GM18951 (cell line): Measurements from ENCODE around the gene SIPA1L2.

Experiments used
- POLR2A ChIP-seq: IDR thresholded peaks from 4 replicates; pipeline ENCODE4 v1.6.1; 2011; ENCODE audit warnings: mild to moderate bottlenecking; ENCODE audit not compliant: insufficient read length, insufficient read depth; ENCODE audit errors: extremely low read depth
- in situ Hi-C: fragments of 300-500 bp; cut with MboI; formaldehyde crosslinking; loops from one replicate; pipeline ENCODE4 v1.12.0; 2022; ENCODE audit warnings: low sequenced_read_pairs, mixed read lengths, inconsistent platforms; ENCODE audit not compliant: unreplicated experiment

The SIPA1L2 gene, protein sequence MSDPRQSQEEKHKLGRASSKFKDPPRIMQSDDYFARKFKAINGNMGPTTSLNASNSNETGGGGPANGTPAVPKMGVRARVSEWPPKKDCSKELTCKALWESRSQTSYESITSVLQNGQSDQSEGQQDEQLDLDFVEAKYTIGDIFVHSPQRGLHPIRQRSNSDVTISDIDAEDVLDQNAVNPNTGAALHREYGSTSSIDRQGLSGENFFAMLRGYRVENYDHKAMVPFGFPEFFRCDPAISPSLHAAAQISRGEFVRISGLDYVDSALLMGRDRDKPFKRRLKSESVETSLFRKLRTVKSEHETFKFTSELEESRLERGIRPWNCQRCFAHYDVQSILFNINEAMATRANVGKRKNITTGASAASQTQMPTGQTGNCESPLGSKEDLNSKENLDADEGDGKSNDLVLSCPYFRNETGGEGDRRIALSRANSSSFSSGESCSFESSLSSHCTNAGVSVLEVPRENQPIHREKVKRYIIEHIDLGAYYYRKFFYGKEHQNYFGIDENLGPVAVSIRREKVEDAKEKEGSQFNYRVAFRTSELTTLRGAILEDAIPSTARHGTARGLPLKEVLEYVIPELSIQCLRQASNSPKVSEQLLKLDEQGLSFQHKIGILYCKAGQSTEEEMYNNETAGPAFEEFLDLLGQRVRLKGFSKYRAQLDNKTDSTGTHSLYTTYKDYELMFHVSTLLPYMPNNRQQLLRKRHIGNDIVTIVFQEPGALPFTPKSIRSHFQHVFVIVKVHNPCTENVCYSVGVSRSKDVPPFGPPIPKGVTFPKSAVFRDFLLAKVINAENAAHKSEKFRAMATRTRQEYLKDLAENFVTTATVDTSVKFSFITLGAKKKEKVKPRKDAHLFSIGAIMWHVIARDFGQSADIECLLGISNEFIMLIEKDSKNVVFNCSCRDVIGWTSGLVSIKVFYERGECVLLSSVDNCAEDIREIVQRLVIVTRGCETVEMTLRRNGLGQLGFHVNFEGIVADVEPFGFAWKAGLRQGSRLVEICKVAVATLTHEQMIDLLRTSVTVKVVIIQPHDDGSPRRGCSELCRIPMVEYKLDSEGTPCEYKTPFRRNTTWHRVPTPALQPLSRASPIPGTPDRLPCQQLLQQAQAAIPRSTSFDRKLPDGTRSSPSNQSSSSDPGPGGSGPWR (N-terminal part only)

DNA sequence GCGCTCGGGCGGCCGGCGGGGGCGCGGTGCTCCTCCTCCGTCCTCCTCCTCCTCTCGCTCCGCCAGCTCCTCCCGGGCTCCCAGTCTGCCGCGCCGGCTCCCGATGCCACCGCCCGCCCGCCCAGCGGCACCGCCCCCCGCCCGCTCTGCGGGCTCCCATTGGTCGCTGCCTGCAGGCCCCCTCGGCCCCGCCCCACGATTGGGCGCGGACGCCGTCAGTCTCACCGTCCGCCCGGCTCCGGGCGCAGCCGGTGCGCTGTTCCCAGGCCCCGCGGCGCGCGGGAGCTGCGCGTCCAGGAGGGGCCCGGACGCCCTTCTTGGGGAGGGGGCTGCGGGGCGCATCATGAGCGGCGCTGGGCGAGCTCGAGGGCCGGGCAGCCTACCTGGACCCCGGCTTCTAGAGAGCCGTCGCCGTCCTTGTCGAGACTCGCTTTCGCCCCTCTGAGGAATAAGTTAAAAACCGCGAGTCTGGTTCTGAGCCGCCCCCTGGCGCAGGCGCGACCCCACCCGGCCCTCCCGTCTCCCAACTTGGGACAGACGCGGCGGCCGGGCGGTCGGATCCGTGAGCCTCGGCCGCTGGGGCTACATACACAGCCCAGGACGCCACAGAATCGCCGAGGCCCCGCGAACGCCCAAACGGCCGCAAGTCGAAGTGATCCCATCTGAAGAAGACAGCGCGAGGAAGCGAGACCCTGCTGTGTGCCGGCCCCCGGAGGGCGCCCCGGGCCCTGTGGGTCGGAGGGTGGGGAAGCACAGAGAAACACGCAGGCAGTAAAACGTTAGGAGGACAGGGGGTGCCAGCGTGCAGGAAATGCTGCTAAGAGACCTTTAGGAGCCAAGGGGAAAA is at the start of gene SIPA1L2:
Gene SIPA1L2, minus strand, starts transcription at position 87 of the 847 bp plus-strand sequence. CDS start 114,794 bp downstream, outside the sequence.
- in situ Hi-C loops, result loop anchor here (10.0 kb wide), 1 partner anchor 605 kb away; no protein-coding TSS in a partner anchor
- no peak for TF ChIP-seq POLR2A

DNA sequence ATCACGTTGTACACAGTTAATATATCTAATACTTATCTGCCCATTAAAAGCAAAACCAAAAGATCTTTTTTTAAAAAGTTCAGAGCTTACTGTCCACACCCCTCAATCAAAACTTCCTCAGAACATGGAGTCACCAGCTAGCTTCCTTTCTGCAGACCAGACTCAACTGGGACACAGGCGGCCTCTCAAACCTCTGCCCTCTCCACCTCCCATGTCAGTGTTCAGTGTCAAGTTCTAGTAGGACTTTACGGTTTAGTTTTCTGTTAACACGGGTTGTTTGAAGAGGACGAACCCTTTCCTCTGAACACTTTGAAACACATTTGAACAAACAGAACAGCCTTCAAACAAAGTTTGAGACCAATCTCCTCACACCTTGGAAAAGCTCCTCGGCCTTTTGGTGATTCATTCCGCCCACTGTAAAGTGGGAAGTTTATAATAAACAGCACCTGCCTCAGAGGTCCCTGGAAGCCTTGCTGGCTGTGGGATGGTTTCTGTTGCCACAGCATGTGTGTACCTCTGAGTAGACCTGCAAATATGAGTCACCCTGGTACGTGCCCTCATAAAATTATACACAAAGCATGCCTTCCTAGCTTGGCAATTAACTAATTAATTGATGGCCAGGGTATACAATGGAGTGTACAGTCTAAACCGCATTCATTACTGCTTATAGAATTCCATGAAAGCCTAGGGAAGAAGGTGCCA is 48.4 kb upstream of the SIPA1L2 start:
- in situ Hi-C loops, result no loop called here

DNA sequence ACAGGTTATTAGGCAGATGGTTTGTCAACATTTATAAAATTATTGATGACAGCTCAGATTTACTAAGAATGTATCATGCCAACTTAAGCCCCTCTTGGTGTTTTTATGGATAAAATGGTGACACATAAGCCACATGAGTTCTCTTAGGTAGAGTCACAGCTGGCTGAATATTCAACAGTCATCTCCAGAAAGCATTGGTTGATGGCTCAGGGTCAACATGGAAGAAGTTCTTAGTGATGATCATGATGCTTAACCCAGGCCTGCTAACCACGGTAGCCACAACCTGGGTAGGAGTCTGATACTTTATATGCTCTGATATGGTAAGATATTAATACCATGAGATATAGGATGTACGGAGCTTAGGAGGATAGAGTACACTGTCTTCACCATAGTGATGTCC is 46.4 kb upstream of the SIPA1L2 start:
- TF ChIP-seq POLR2A, result no peak

More for the DNA sequence above, 48.4 kb upstream of the SIPA1L2 start:
- no peak for TF ChIP-seq POLR2A

DNA sequence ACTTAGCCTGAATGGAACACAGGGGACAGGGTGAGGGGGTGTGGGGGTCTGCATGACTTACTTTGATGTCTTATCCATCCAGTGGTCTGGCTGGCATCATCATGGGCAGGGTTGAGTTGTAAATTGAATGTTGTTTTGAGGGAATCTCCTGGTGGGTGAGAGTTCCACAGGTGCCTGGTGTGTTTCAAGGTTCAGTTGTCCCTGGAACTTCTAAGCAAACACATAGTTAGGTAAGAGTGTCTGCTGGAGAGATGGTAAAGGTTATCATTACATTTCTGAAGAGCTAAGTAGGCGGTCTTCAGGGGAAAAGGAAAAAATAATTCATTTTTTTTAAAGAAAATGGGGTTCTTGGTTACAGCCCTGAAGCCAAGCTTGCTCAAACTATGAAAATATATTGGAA is 46.0 kb upstream of the SIPA1L2 start:
- in situ Hi-C loops, result no loop called here
- TF ChIP-seq POLR2A, result no peak

More for the DNA sequence above, 46.4 kb upstream of the SIPA1L2 start:
- in situ Hi-C loops, result no loop called here

DNA sequence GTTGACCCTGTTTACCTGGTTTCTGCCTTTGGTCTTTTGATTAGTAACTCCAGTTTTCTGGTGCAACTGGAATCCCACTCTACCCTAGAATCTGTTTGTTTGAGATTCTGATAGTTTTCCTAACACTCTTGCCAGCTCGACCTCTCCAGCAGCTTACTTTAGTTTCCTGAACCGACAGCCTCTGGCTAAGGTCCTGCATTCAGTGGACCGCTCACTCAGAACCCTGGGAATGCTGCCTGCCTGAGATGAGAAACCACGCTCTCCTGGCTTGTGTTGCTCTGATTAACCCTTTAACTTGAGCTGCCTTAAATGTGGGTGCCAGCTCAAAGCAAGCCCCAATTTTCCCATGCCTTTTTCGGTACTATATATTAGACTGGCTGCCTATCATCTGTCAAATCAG is 45.3 kb upstream of the SIPA1L2 start:
- in situ Hi-C loops, result no loop called here
- no peak for TF ChIP-seq POLR2A

DNA sequence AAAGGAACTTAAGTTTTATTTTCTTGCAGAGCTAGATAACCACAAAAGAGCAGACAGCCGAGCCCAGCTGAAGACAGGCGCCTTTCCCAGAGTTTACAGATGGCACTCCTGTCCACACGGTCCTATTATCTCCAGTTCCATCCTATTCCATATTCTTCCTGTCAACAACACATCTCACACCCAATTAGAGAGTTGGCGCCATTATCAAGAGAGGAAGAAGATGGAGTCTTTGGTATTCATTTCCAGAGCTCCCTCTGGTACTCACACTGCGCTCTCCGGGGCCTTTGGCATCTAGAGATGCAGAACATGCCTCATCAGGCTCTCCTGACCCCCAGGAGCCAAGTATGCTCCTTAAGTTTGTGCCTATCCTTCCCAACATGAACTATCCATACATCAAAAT is 43.3 kb upstream of the SIPA1L2 start:
- in situ Hi-C loops, result no loop called here
- no peak for TF ChIP-seq POLR2A

DNA sequence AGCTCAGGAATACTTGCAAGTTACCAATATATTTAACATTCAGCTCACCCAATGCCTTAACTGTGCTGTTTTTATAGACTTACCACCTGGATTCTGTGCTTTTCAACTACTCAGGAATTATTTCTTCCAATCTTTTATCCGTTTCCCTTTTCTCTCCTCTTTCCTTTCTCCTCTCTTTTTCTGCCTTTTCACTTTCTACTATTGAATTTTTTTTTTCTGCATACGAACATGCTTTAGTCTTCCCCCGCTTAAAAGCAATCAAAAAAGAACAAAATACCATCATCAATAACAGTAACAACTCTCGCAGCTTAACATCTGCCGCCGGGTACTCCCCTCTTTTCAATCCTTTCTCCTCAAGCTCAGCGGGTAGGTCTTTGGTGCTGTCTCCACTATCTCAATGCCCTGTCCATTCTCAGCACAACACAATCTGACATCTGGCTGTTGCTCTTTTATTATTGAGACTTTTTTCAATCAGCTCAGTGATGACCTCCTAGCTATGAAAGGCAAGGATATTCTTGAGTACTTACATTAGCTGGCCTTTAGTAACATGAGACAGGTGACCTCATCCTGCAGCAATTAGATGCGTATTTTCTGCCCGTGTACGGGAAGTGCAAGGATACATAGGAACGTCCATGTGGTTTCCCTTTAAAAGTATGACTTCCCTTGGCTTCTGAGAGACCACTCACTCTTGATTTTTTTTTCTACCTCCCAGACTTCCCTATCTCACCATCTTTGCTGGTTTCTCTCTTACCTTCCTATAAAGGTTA is 40.2 kb upstream of the SIPA1L2 start:
- no peak for TF ChIP-seq POLR2A
- in situ Hi-C loops, result no loop called here

DNA sequence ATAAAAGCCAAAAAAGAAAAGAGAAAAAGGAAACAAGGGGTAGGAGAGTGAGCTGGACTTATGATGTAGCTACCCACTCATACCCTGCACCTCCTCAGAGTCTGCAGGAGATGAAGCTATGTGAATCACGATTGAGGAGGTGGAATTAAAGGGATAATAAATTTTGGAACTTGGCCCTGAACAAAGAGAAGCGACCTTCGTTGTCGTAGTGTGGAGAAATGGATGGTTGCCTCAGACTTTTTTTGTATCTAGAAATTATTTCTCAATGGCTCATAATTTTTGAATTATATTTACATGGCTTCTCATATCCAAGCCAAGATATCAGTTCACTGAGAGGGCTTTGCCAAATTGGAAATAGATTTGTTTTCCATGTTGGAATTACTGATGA is 37.8 kb upstream of the SIPA1L2 start:
- no peak for TF ChIP-seq POLR2A
- in situ Hi-C loops, result no loop called here

DNA sequence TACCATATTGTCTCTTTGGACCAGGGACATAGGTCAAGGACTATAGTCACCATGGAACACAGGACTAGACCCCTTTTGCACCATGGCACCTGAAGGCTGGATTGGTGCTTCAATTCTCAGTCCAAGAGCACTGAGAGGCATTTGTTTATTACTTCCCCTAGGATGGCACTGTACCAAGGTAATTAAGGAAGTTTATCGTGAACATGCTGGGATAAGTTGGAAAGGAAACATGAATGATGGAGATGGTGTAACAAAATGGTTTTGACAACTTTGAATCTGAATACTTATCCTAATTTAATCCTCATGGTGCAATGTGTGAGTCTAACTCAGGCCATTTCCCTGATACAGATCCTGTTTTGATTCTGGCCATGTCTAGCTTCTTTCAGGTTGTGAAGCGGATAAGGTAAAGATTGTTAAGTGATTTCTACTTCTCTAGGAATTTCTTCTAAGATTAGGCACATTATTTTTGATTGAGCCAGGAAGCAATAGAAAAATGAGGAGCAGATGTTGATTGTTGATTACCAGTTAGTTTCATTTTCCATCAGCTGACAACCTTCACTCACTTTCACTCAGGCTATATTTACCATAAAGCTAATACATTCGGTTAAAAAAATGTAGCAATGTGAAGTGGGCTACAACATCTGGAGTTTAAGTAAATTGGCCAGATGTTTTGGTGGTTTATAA is 37.3 kb upstream of the SIPA1L2 start:
- in situ Hi-C loops, result no loop called here

DNA sequence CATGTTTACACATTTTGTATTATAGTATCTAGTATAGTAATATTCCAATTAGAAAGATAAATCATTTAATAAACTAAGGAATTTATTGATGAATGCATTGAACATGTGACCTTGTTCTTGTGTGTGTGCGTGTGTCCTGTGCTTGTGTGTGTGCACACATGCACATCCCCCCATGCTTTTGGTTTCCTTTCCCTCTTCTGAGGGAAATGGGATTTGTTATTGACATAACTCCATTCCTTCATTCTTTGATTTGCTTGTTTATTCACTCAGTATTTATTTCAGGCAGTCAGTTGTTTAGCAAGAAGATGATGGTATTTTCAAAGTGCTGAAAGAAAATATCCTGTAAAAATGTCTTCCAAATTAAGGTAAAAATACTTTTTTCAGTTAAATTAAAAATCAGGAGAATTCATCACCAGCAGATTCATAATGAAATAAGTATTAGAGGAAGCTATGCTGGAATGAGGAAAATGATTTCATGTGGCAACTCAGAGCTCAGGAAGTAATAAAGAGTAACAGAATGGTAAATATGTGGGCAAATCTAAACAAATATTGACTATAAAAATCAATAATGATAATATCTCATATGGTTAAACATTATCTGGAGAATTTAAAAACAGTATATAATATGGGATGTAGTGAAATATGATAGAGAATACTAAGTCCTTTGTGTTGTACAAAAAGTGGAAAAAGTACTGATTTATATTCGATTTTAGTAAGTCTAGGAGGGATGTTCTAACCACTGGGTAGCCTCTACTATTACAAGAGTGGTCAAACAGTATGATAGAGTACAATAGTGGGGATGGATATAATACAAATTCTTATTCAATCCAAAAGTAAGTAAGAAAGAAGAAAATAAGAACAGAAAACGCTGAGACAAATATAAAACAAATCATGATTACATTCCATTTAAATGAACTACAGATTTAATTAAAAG is 35.2 kb upstream of the SIPA1L2 start:
- TF ChIP-seq POLR2A, result no peak
- in situ Hi-C loops, result no loop called here

More for the DNA sequence above, 37.3 kb upstream of the SIPA1L2 start:
- no peak for TF ChIP-seq POLR2A
